ENCODE data around the gene ARHGAP6.

Gene ARHGAP6

DNA sequence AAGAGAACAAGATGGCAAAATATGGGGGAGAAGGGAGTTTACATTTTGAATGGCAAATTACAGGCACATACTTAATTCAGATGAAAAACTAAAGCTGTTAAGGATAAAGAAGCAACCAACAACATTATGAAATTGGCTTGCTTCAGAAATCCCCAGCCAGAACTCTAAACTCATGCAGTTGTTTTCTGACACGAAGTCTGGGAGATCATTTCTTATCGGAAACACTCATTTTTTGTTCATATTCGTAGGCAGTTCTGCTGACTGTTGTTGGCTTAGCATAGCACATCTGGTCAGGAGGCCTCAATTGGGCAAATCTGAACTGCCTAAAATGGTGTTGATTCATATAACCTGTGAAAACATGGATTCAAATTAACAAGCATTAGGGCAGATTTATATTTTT is 33.0 kb upstream of the ARHGAP6 start:
- no peak for DNase-seq
- TF ChIP-seq EZH2 (optimal IDR thresholded peaks at IDR 0.05; ENCODE audit: low read depth, low read length) (no peak), EZH2phosphoT487 (IDR thresholded peaks at IDR 0.05; ENCODE audit: low read length) (no peak), CTCF (IDR thresholded peaks at IDR 0.05; ENCODE audit: low read length) (no peak)
- Histone ChIP-seq H3K9me3 (replicated peaks; ENCODE audit: insufficient read depth, low read length) (no peaks in the 10 kb centered on the region), H3F3A (ENCODE audit: insufficient read depth, low read length) (no peaks in the 10 kb centered on the region), H4K20me1 (ENCODE audit: insufficient read depth, low read length) (no peaks in the 10 kb centered on the region), H3K9me2 (replicated peaks; ENCODE audit: insufficient read depth, low read length) (no peaks in the 10 kb centered on the region), H3K27ac (ENCODE audit: low read length) (no peak overlapping the region), H3K4me1 (ENCODE audit: low read length) (no peaks in the 10 kb centered on the region), H3K27me3 (replicated peaks; ENCODE audit: insufficient read depth, low read length) (no peaks in the 10 kb centered on the region), H3K4me2 (ENCODE audit: low read depth, low read length) (no peak overlapping the region), H2AFZ (ENCODE audit: low read length) (no peak overlapping the region), H3K9ac (ENCODE audit: low read length) (no peak overlapping the region), H3K36me3 (replicated peaks; ENCODE audit: insufficient read depth, low read length) (no peaks in the 10 kb centered on the region), H3K4me3 (ENCODE audit: low read length) (no peak overlapping the region), H3K79me2 (ENCODE audit: low read length) (no peaks in the 10 kb centered on the region)

GRCh38 chrX:11688201-11688600 is 22.5 kb upstream of the ARHGAP6 start:
- Histone ChIP-seq H3F3A (ENCODE audit: insufficient read depth, low read length) (no peaks in the 10 kb centered on the region), H3K4me2 (ENCODE audit: low read depth, low read length) (no peak overlapping the region), H3K36me3 (replicated peaks; ENCODE audit: insufficient read depth, low read length) (no peaks in the 10 kb centered on the region), H3K79me2 (ENCODE audit: low read length) (no peaks in the 10 kb centered on the region), H2AFZ (ENCODE audit: low read length) (no peak overlapping the region), H4K20me1 (ENCODE audit: insufficient read depth, low read length) (no peaks in the 10 kb centered on the region), H3K9ac (ENCODE audit: low read length) (no peak overlapping the region), H3K27me3 (replicated peaks; ENCODE audit: insufficient read depth, low read length) (no peaks in the 10 kb centered on the region), H3K9me3 (replicated peaks; ENCODE audit: insufficient read depth, low read length) (no peaks in the 10 kb centered on the region), H3K4me3 (ENCODE audit: low read length) (no peak overlapping the region), H3K4me1 (ENCODE audit: low read length) (no peaks in the 10 kb centered on the region), H3K9me2 (replicated peaks; ENCODE audit: insufficient read depth, low read length) (no peaks in the 10 kb centered on the region), H3K27ac (ENCODE audit: low read length) (no peak overlapping the region)
- DNase-seq: no peak
- TF ChIP-seq CTCF (IDR thresholded peaks at IDR 0.05; ENCODE audit: low read length) (no peak), EZH2phosphoT487 (IDR thresholded peaks at IDR 0.05; ENCODE audit: low read length) (no peak), EZH2 (optimal IDR thresholded peaks at IDR 0.05; ENCODE audit: low read depth, low read length) (no peak)

GRCh38 chrX:11687157-11687556 is 21.4 kb upstream of the ARHGAP6 start:
- TF ChIP-seq EZH2 (optimal IDR thresholded peaks at IDR 0.05; ENCODE audit: low read depth, low read length): no peak
- TF ChIP-seq CTCF (IDR thresholded peaks at IDR 0.05; ENCODE audit: low read length): no peak
- no peak for TF ChIP-seq EZH2phosphoT487 (IDR thresholded peaks at IDR 0.05; ENCODE audit: low read length)
- no peak for DNase-seq

More at GRCh38 chrX:11687157-11687556, 21.4 kb upstream of the ARHGAP6 start:
- Histone ChIP-seq H3K4me2 (ENCODE audit: low read depth, low read length) (no peak overlapping the region), H3K36me3 (replicated peaks; ENCODE audit: insufficient read depth, low read length) (no peaks in the 10 kb centered on the region), H3K79me2 (ENCODE audit: low read length) (no peaks in the 10 kb centered on the region), H3K9me3 (replicated peaks; ENCODE audit: insufficient read depth, low read length) (no peaks in the 10 kb centered on the region), H3K27me3 (replicated peaks; ENCODE audit: insufficient read depth, low read length) (no peaks in the 10 kb centered on the region), H3K4me1 (ENCODE audit: low read length) (no peaks in the 10 kb centered on the region), H3F3A (ENCODE audit: insufficient read depth, low read length) (no peaks in the 10 kb centered on the region), H3K9me2 (replicated peaks; ENCODE audit: insufficient read depth, low read length) (no peaks in the 10 kb centered on the region), H3K4me3 (ENCODE audit: low read length) (no peak overlapping the region), H2AFZ (ENCODE audit: low read length) (no peak overlapping the region), H3K27ac (ENCODE audit: low read length) (no peak overlapping the region), H4K20me1 (ENCODE audit: insufficient read depth, low read length) (no peaks in the 10 kb centered on the region), H3K9ac (ENCODE audit: low read length) (no peak overlapping the region)
